T-helper 9 cell (primary cell): ENCODE measurements around the gene TTLL10.
"Not testable (repeated sequence)": the region's sequence is repeated elsewhere in the genome, so short reads cannot be mapped to it uniquely, and the experiment has no call there.

Experiments
- DNase-seq: peaks from one replicate; pipeline ENCODE4 v3.0.0-alpha.2; 2020

Gene TTLL10

GRCh38 chr1:1194723-1195122 is 21.0 kb downstream of the TTLL10 start:
- no peak for DNase-seq

- DNase-seq: not testable (repeated sequence)
Observed at GRCh38 chr1:1195726-1196125, 22.0 kb downstream of the TTLL10 start.

DNA sequence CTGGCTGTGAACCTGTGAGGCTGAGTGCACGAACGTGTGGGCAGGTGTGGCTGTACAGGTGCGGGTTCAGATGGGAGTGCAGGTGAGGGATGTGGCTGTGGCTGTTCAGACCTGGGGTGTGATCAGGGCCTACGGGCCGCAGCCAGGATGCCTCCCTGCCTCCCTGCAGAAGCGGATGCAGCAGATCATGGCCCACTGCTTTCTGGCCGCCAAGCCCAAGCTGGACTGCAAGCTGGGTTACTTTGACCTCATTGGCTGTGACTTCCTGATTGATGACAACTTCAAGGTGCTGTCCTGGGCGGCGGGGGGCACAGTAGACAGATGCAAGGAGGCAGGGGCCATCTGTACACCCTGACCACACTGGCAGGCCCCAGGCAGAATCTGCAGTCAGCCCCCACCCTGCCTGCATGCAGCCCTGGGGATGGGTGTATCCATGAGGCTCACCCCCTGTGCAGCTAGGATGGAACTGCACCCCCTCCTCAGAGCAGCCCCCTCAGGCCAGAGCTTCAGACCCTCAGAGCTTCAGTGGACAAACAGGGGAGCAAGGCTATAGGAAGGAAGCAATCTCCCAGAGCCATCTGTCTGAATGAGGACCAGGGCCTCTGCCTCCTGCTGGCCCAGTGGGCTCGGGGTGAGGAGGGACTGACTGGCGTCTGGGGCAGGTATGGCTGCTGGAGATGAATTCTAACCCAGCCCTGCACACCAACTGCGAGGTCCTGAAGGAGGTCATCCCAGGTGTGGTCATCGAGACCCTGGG is 22.9 kb downstream of the TTLL10 start:
- DNase-seq: no peak

- DNase-seq: no peak
Observed at GRCh38 chr1:1197188-1197500, 23.5 kb downstream of the TTLL10 start.

GRCh38 chr1:1197551-1198422 is 24.1 kb downstream of the TTLL10 start:
- no peak for DNase-seq

GRCh38 chr1:1198423-1199140 is 24.9 kb downstream of the TTLL10 start:
- DNase-seq: no peak

- DNase-seq: no peak
Observed at GRCh38 chr1:1199141-1199960, 25.7 kb downstream of the TTLL10 start.

DNA sequence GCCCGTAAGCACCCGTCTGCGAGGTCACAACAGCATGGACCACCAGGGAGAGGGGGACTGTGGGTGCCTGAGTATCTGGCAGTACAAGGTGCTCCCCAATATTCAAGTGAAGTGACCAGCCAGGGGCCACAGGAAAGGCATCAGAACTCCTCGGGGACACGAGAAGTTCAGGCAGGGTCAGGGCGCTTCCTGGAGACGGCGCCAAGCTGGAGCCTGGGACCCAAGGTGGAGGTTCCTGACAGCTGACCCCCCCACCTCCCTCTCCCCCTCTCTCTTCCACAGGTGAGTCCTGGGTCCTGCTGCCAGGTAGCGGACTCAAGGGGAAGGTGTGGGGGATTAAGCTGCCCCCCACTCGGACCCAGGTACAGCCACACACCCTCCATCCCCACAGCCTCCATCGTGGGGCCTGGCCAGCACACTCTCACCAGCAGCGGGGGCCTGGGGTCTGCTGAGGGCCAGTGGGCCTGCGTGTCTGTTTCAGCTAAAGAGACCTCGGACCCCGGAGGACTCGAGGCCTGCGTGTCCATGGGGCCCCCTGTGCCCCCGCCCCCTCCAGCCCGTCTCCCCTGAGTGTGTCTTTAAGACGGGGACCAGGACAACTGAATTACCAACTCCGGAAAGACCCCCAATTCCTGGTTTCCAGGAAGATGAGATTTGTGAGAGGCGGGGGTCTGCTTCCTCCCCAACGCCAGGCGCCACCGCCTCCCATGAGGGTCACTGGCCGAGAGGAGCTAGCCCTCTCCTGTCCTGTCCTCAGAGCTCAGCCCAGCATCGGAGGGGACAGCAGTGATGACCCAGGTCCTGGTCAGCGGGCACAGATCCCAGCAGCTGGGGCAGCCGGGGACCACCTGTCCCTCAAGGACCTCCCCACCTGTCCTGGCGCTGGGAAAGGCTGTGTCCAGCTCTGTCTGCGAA is 26.5 kb downstream of the TTLL10 start:
- DNase-seq: no peak

GRCh38 chr1:1200876-1201810 is 27.5 kb downstream of the TTLL10 start:
- DNase-seq: peak; percentile 85

- DNase-seq: no peak
Observed at GRCh38 chr1:1202831-1203560, 29.3 kb downstream of the TTLL10 start.

GRCh38 chr1:1203561-1204424 is 30.1 kb downstream of the TTLL10 start:
- DNase-seq: no peak

GRCh38 chr1:1204425-1204920 is 30.8 kb downstream of the TTLL10 start:
- no peak for DNase-seq

- no peak for DNase-seq
Observed at GRCh38 chr1:1204998-1205768, 31.5 kb downstream of the TTLL10 start.

DNA sequence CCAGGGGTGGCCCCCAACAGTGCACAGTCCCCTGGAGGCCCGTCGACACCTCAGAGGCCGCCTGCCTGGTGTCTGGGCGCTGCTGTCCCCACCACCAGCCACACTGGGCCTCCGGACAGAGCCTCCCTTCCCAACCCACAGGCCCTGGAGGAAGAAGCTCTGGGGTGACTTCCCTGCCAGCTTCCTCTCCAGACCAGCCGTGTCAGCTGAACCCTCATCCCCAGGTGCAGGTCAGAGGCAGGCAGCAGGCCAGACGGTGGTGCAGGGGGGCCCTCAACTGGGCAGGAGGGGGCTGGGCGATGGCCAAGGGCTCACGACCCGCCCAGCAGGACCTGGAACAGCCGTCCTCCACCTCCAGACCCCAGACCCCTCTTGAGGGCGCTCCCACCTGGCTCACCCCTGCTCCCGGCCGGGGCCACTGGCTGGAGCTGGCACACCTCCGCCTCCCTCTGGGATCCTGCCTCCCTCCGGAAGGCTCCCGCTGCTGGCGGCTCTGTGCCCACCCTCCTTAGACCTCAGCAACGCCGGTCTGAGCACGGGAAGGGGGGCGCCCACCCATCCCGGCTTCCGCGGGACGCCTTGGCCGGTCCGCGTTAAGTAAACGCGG is 32.2 kb downstream of the TTLL10 start:
- DNase-seq: no peak

GRCh38 chr1:1206376-1206965 is 32.8 kb downstream of the TTLL10 start, which contains the start of gene TNFRSF18:
Gene TNFRSF18 (minus strand): TSS chr1:1206592. CDS start chr1:1206571, 21 bp downstream.
- no peak for DNase-seq

DNA sequence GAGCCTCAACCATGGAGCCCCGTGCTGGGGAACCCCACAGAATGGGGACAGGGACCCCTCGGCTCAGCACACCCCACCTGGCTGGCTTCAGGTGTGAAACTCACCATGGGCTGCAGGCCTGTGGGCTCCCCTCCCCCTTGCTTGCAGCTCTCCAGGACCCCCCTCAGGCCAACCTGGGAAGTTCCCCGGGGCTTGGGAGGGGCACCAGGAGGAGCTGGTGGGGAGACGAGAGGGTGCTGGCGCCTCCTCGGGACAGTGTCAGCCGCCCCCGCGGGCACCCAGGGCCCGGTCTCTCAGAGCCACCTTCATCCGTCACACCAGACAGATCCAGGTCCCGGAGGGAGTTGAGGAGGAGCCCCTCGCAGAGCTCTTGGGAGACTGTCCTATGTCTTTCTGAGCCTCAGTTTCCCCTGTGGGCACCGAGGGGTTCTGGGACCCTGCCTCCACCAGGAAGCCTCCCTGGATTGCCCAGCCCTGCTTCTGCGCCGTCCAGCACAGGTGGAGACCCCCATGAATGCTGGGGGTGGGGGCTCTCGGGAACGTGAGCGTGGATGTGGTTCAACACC is 33.4 kb downstream of the TTLL10 start:
- no peak for DNase-seq
